Activated T-cell treated with anti-CD3 and anti-CD28 coated beads for 4 hours (primary cell): ENCODE results near the gene PACSIN1.

Source experiments
- DNase-seq: peaks from one replicate; pipeline ENCODE4 v3.0.0-alpha.2; 2020

Gene PACSIN1

GRCh38 chr6:34565722-34566137 lies 99.9 kb downstream of the PACSIN1 start:
- DNase-seq, result no peak

- no peak for DNase-seq
Observed at GRCh38 chr6:34566830-34567546, 101.1 kb downstream of the PACSIN1 start.

DNA sequence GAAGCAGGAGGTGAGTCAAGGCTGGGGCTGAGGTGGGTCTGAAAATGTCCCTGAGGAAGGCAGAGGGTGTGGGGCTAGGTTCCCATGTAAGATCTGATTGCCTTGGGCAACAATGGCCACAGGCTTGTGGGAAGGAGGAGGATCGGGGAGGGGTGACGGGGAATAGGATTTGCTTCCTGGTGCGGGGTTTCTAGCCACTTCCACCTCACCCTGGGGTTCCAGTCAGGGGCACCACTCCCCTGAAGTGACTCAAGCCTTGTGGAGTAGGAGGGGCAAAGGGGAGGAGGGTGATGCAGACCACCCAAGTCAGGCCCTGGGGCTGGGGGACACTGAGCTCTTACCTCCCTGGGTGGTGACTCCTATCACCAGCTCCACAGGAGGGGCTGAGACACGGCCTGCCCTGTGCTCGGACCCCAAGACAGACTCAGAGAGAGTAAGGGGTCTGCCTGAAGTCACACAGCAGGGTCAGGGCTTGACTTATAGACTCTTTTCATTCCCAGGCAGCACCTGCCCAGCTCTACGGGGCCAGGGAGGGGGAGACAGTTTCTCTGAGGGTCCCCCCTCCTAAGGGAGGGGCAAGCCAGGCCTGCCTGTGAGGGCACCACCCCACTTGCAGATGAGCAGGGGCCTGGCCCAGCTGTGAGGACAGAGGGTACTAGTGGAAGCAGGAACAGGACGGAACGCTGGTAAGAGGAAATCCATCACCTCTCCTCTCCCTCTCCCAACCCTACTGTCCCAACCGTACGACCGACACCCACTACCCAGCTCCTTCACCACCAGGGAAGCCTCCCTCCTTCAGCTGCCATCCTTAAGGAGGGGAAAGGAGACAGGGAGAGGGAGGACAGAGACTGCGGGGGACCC lies 102.7 kb downstream of the PACSIN1 start:
- DNase-seq, result no peak

DNA sequence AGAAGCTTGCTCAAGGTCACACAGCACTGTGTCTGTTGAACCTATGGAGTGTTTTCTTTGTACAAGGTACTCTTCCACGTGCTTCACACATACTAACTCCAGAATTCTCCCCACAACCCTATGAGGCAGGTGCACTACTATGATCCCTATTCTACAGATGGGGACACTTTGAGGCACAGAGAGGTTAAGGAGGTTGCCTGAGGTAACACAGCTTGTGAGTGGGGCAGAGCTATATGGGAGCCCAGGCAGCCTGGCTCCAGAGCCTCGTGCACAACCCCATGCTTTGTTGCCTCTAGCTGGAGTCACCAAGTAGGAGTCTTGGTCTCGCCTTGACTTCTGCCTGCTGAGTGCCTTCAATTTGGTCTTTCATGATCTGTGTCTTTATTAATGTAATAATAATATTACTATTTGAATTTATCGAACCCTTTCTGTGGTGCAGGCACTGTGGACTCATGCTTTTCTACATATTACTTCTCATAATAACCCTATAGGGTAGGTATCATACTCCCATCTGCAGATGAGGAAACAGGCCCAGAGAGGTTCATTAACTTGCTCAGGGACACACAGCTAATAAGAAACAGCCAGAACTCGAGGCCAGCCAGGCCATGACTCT lies 103.6 kb downstream of the PACSIN1 start:
- DNase-seq, result no peak

DNA sequence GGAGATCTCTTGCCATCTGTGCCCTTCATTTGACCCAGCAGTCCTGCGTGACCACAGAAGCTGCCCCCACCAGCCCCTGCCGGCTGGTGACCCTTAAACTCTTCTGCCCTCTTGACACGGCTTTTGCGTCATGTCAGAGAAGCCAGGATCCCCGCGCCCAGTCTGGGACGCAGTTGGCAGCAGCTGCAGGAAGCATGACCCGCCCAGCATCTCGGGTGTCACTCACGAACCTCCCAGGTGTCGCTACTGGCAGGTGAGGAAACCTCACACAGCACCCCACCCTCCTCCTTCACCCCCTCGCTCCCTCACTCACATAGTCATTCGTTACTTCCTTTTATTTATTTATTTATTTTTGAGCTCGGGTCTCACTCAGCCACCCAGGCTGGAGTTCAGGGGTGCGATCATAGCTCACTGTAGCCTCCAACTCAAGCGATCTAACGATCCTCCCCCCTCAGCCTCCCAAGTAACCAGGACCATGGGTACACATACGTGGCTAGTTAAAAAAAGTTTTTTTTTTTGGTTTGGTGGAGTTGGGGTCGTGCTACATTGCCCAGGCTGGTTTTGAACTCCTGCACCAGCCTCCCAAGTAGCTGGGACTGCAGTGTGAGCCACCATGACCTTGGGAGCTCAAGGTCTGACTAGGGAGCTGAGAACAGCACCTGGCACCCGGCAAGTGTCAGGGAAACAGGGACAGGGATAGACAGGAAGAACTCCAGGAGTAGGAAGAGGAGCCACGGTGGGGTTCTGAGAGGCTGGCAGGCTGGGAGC lies 104.4 kb downstream of the PACSIN1 start:
- no peak for DNase-seq

GRCh38 chr6:34571388-34571787 lies 105.5 kb downstream of the PACSIN1 start:
- no peak for DNase-seq

GRCh38 chr6:34572021-34572420 lies 106.1 kb downstream of the PACSIN1 start:
- no peak for DNase-seq

DNA sequence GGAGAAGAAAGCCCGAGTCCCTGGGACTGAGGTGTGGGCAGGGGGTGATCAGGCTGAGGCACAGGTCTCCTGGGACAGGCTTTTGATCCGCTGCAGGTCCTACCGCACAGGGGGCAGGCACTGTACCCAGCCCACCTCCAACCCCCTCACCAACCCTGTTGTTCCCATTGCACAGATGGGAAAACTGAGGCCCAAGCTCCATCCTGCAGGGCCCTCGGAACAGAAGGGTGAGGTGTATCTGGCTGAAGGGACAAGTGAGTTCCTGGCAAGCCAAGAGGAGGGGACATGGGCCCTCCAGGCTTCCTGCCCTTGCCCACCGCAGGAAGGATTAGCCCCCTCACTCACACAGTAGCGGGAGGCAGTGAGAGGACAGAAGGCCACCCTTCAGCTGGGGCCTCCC lies 106.7 kb downstream of the PACSIN1 start:
- DNase-seq, result no peak

DNA sequence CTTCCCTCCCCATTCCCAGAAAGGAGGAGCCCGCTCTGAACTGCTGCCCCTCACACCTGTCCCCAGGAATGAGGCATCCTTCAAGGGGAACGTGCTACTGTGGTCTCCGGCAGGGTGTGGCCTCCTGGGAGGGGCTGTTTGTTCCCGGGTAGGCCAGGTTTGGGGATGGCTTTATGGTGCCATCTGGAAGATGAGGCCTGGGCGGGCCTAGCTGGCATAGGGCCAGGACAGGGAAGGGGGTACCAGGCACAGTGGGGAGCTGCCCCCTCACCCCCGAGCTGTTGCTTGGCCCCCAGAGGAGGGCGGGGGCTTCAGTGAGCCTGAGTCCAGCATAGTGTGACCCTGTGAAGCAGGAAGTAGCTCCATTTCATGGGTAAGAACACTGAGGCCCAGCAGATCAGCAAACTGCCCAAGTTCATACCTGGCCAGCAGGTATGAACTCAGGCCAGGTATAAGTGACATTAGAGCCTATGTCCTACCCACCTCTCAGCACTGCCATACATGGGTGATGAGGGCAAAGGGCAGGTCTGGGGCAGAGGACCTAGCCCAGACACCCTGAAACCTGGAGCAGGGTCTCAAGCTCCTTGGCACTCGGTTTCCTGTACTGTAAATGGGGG lies 107.8 kb downstream of the PACSIN1 start:
- no peak for DNase-seq

DNA sequence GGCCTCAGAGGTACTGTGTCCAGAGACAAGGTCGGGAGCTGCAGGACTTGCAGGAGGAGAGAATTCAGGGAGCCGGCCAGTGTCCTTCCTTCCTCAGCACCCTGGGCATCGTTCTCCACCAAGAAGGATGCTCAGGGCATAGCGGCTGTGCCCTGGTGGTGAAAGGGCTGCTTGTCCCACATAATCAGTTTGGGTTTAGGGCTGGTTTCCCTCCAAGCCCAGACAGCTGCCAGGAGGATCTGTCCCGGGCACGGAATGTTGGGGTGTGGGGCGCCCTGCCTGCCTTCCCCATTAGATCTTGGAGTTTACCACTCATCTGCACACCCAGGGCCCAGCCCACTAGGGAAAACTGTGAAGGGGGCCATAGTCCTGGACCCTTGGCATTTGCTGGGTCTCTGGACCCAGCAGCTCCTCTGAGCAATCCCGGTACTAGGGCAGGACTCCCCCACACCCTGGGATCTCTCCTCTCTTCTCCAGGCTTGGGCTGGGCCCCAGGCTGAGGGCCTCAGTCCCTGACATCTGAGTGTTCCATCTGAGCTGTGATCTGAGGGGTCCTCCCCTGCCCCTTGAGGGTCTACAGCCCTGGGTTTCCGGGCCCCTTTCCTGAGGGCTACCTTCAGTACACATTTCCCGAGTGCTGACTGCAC lies 108.9 kb downstream of the PACSIN1 start:
- DNase-seq, result no peak

DNA sequence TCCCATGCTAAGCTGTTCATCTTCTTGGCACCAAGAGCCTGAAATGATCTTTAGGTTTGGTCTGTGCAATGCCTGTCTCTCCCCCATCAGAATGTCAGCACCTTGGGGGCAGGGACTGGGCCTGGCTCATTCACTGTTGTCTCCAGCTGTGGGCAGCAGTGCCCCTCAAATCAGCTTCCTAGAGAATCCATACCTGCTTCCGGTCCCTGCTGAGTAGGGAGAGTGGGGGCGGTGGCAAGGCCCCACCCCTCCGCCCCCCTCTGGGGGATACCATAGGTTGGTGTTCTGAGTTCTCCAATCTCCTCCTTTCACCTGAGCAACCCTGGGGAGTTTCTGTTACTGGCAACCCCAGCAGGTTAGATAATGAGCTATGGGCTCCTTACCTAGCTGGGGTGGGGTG lies 109.5 kb downstream of the PACSIN1 start:
- no peak for DNase-seq

DNA sequence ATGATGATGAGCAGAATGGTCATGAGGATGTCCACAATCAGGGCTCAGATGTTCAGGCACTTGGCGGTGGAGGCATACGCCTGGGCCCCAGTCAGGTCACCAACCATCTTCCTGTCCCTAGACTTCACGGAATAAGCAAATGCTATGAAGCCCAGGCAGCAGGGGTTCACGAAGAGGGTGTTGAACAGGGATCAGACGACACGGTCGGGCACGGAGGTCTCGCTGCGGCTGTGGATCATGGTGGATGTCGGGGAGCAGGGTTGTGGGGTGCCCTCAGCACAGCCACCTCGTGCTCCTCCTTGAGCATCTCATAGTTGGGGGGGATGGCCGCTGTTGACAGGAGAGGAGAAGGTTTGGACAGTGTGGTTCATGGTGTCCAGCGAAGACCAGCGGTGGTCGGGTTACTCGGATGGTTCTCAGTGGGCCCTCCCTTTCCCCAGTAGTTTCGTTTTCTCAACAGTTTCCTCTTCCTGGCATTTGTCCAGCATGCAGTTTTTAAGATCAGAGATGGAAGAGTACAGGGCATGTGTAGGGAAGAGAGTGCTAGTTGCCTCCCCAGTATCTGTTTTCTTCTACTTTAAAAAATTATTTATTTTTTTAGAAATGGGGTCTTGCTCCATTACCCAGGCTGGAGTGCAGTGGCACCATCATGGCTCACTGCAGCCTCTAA lies 110.5 kb downstream of the PACSIN1 start:
- no peak for DNase-seq

GRCh38 chr6:34578445-34579262 lies 112.8 kb downstream of the PACSIN1 start:
- DNase-seq, result no peak

GRCh38 chr6:34580707-34581560 lies 115.1 kb downstream of the PACSIN1 start:
- no peak for DNase-seq

GRCh38 chr6:34581561-34581920 lies 115.7 kb downstream of the PACSIN1 start:
- DNase-seq, result no peak

DNA sequence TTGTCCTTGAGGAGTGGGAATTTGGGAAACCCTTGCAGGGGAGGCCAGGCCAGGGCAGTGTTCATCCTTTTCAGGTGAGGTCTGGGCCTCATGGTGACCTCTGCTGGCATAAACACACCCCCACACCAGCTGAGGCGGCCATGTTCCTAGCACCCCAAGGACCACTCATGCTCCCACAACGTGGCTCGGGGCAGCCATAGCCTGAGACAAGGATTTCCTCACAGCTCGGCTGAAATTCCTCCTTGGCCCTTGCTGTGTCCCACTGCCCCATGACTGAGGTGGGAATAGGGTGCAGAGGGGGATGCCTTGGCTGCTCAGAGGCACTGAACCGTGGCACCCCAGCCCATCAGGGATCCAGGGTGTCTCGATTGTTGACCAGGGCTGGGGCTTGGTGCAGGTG lies 117.6 kb downstream of the PACSIN1 start:
- no peak for DNase-seq

GRCh38 chr6:34583861-34584604 lies 118.2 kb downstream of the PACSIN1 start:
- DNase-seq, result no peak

GRCh38 chr6:34584694-34585093 lies 118.8 kb downstream of the PACSIN1 start:
- no peak for DNase-seq
